ENCODE data around the gene PCDHGB3.

- TF ChIP-seq CTCF (conservative IDR thresholded peaks at IDR 0.05), result no peak
- TF ChIP-seq ZFX (IDR thresholded peaks at IDR 0.05), result no peak
These were observed 18.5 kb upstream of the PCDHGB3 start for GRCh38 chr5:141351591-141351990.
